K562 (cell line): ENCODE measurements around the gene DIP2B. TPM values are rescaled to one million over a fixed set of nuclear protein-coding genes. Genes with fewer than 3 reads are reported as not detected.

Source experiments
- ATAC-seq: fragments of 200-7000 bp; cut with Tn5 transposase; 3 replicates; pipeline ENCODE4 v1.9.1; 2020; ENCODE audit warnings: moderate library complexity
- BruUV-seq: library from RNA; stranded (reverse); fragments of 400-500 nt; replicated peaks from 2 replicates; lab custom pipeline; 2021; lab: Mats Ljungman, UMichigan
- CTCF ChIA-PET: fragments of 300-600 bp; formaldehyde crosslinking; extraction: SDS; loops from one replicate; lab custom pipeline; 2021; ENCODE audit warnings: low intra/inter-chr PET ratio; lab: Yijun Ruan, JAX
- POLR2A ChIA-PET: fragments of 300-600, 350-650 bp; sonication (Branson Sonifier 250); formaldehyde crosslinking; extraction: SDS; loops from one replicate; lab custom pipeline; 2021; ENCODE audit warnings: antibody characterized with exemption, inconsistent platforms; lab: Yijun Ruan, JAX
- DNase-seq, 4 experiments: peaks; one replicate each; pipeline versions ENCODE4 v3.0.0 to v3.0.0-alpha.2; 2011 to 2018; ENCODE audit warnings: low spot score in 3 of 4, mixed read lengths in 3 of 4; ENCODE audit errors: extremely low read depth in 1 of 4
- FAIRE-seq: peaks from 2 replicates; lab custom pipeline; 2011; peaks lifted over from hg19 to GRCh38; lab: Jason Lieb, UNC
- H2AFZ ChIP-seq: 2 replicates; pipeline ENCODE4 v1.6.0; 2011; ENCODE audit warnings: low read depth, low read length, control low read depth, inconsistent platforms
- H3K27ac ChIP-seq: fragments of 200-600 bp; 3 replicates; pipeline ENCODE4 v1.8.0; 2011; ENCODE audit warnings: low read depth, mild to moderate bottlenecking, control low read depth, inconsistent platforms, low read length, moderate library complexity, mixed read lengths; ENCODE audit errors: extremely low read depth
- H3K27me3 ChIP-seq, 2 experiments: fragments of 300-600 bp in 1 of 2; 2 replicates in 1 of 2; 3 replicates in 1 of 2; pipeline versions ENCODE4 v1.6.0 to v1.8.0; 2011; ENCODE audit warnings: inconsistent platforms in 2 of 2, low read length in 2 of 2, mild to moderate bottlenecking in 1 of 2, mixed read lengths in 1 of 2, moderate library complexity in 1 of 2; ENCODE audit not compliant: control insufficient read depth in 2 of 2, insufficient read depth in 2 of 2
- H3K36me3 ChIP-seq: fragments of 300-600 bp; 3 replicates; pipeline ENCODE4 v1.8.0; 2011; ENCODE audit warnings: mild to moderate bottlenecking, low read length, inconsistent platforms; ENCODE audit not compliant: control insufficient read depth, insufficient read depth
- H3K4me1 ChIP-seq, 2 experiments: fragments of 200-600 bp in 1 of 2; replicated peaks in 1 of 2; 2 replicates in 1 of 2; 3 replicates in 1 of 2; pipeline versions ENCODE4 v1.5.1 to v1.8.0; 2011; ENCODE audit warnings: inconsistent platforms in 2 of 2, low read length in 2 of 2, mild to moderate bottlenecking in 1 of 2, mixed read lengths in 1 of 2, moderate library complexity in 1 of 2; ENCODE audit not compliant: control insufficient read depth in 2 of 2, insufficient read depth in 2 of 2
- H3K4me2 ChIP-seq: 2 replicates; pipeline ENCODE4 v1.6.1; 2011; ENCODE audit warnings: low read length, control low read depth, inconsistent platforms, mixed read lengths; ENCODE audit not compliant: insufficient read depth
- H3K4me3 ChIP-seq: fragments of 200-600 bp; sonication (generic), shearing (Covaris generic); 2 replicates; pipeline ENCODE4 v1.5.1; 2016; ENCODE audit warnings: control low read depth, inconsistent platforms
- H3K79me2 ChIP-seq: fragments of 200-600 bp; 3 replicates; pipeline ENCODE4 v1.8.0; 2011; ENCODE audit warnings: low read length, inconsistent platforms; ENCODE audit not compliant: control insufficient read depth, insufficient read depth
- H3K9ac ChIP-seq, 2 experiments: 2 replicates each; pipeline versions ENCODE4 v1.6.0 to v1.6.1; 2011; ENCODE audit warnings: low read depth in 2 of 2, low read length in 2 of 2, control low read depth in 1 of 2, inconsistent platforms in 1 of 2, mild to moderate bottlenecking in 1 of 2, mixed read lengths in 1 of 2; ENCODE audit not compliant: insufficient read depth in 1 of 2
- H3K9me1 ChIP-seq: one replicate; pipeline ENCODE4 v1.6.0; 2011; ENCODE audit warnings: inconsistent platforms, mild to moderate bottlenecking, low read length, moderate library complexity; ENCODE audit not compliant: control insufficient read depth, insufficient read depth
- H3K9me3 ChIP-seq: replicated peaks from 2 replicates; pipeline ENCODE4 v1.5.1; 2011; ENCODE audit warnings: low read depth, low read length, inconsistent platforms; ENCODE audit not compliant: control insufficient read depth, insufficient read depth
- H4K20me1 ChIP-seq: replicated peaks from 2 replicates; pipeline ENCODE4 v1.6.1; 2011; ENCODE audit warnings: low read length, inconsistent platforms, mixed read lengths; ENCODE audit not compliant: control insufficient read depth, insufficient read depth
- CHAMP1 ChIP-seq: fragments of 450-650 bp; IDR thresholded peaks from 2 replicates; pipeline ENCODE4 v1.6.1; 2016; ENCODE audit warnings: mild to moderate bottlenecking
- FOXJ2 ChIP-seq: fragments of 200-800 bp; sonication (Bioruptor generic); IDR thresholded peaks from 2 replicates; pipeline ENCODE4 v1.6.1; 2016; ENCODE audit warnings: missing genetic modification characterization, missing compliant biosample characterization
- PKNOX1 ChIP-seq: fragments of 450-650 bp; IDR thresholded peaks from 2 replicates; pipeline ENCODE4 v1.6.1; 2016
- WGBS: fragments of 100-300 bp; shearing (Covaris generic); methylation state at CpG from one replicate; pipeline ENCODE4 v1.1.6; 2016; ENCODE audit warnings: low coverage, mixed read lengths; ENCODE audit not compliant: insufficient coverage; ENCODE audit errors: missing lambda C conversion rate; 5-methylcytosine and 5-hydroxymethylcytosine counted together
- in situ Hi-C: fragments of 300-500 bp; cut with MboI; formaldehyde crosslinking; loops from 4 replicates; pipeline ENCODE4 v1.15.0; 2018; ENCODE audit warnings: inconsistent platforms, mixed read lengths
- intact Hi-C: fragments of 100-400 bp; cut with micrococcal nuclease; formaldehyde crosslinking; loops from 2 replicates; pipeline ENCODE4 v1.14.2; 2022
- polyA plus RNA-seq, 8 experiments: library from polyadenylated mRNA; depleted of rRNA in 4 of 8; stranded (reverse) in 5 of 8; unstranded in 3 of 8; fragments of >200 nt; fragmentation: Nextera tagmentation in 2 of 8; fragmentation: Illumina TruSeq in 1 of 8; extraction: Ambion mirVana in 2 of 8; extraction: Trizol in 1 of 8; gene quantifications; 2 replicates each; pipeline versions ENCODE4 v1.2.1 to v1.2.3, GENCODE V29; 2011 to 2014; ENCODE audit warnings: inconsistent platforms in 1 of 8, missing spikeins in 1 of 8
- total RNA-seq, 7 experiments: library from RNA; depleted of rRNA in 6 of 7; stranded (reverse); fragments of >200 nt in 6 of 7; fragmentation: Illumina TruSeq in 2 of 7; extraction: Trizol in 2 of 7; gene quantifications; 2 replicates each; pipeline versions ENCODE4 v1.2.1 to v1.2.3, GENCODE V29; 2011 to 2021; ENCODE audit warnings: low replicate concordance in 1 of 7

Gene DIP2B
- total and polyA plus RNA-seq, 9 of the 15 experiments (the other 6 are each of a cell fraction or from before 2014, with no cell fraction given), result 4.6 to 26.1 (median 18.8) TPM

- ChIA-PET POLR2A (interaction anchor here (0.7 to 1.7 kb wide), 4 partner anchors 16 to 22 kb away, joined by 3 to 4 read pairs (median 3); no protein-coding TSS in a partner anchor), CTCF (no interaction called here)
- Histone ChIP-seq H3K36me3 (no peaks in the 10 kb centered on the region; the same call in 2 of the 3 replicates), H4K20me1 (no peaks in the 10 kb centered on the region), H3K27ac (no peak overlapping the region), H3K27me3 (no peaks in the 10 kb centered on the region), H2AFZ (no peak overlapping the region), H3K9ac (no peak overlapping the region), H3K79me2 (peaks cover 51% of the 10 kb centered on the region), H3K9me1 (no peaks in the 10 kb centered on the region), H3K4me1 (peaks cover 0 to 33% of the 10 kb centered on the region in 2 experiments; a peak in 3 of 5 replicates), H3K4me2 (no peak overlapping the region), H3K4me3 (no peak overlapping the region), H3K9me3 (no peaks in the 10 kb centered on the region)
- intact Hi-C loops (no loop called here), in situ Hi-C loops (no loop called here)
- WGBS, result 83% methylated on average over 9 of the region's 9 CpGs
- ATAC-seq (peak; percentile 38; the same call in 1 of the 3 replicates), DNase-seq (no peak), FAIRE-seq (no peak)
- TF ChIP-seq PKNOX1 (peak; percentile 40; the same call in 1 of the 2 replicates), FOXJ2 (tag) (no peak), CHAMP1 (no peak)
- BruUV-seq, result no TSS peak
These were observed 115.6 kb downstream of the DIP2B start for GRCh38 chr12:50620109-50620977.
